GM13976 (cell line): ENCODE measurements around the gene ZMYM5.
"Not testable (repeated sequence)": the region's sequence is repeated elsewhere in the genome, so short reads cannot be mapped to it uniquely, and the experiment has no call there.

Experiments used
- DNase-seq: peaks from one replicate; pipeline ENCODE4 v3.0.0; 2012; ENCODE audit warnings: low spot score
- CTCF ChIP-seq: IDR thresholded peaks from 2 replicates; pipeline ENCODE4 v1.5.1; 2012; ENCODE audit warnings: borderline replicate concordance, mild to moderate bottlenecking; ENCODE audit not compliant: insufficient read depth; ENCODE audit errors: extremely low read depth, missing control alignments, control extremely low read depth
- in situ Hi-C: fragments of 300-500 bp; cut with MboI; formaldehyde crosslinking; loops from one replicate; pipeline ENCODE4 v1.12.0; 2022; ENCODE audit warnings: low sequenced_read_pairs, mixed read lengths, inconsistent platforms; ENCODE audit not compliant: unreplicated experiment

The ZMYM5 gene

GRCh38 chr13:19863323-19864023, at the start of gene ZMYM5:
Gene ZMYM5 (minus strand): TSS chr13:19863649. CDS start chr13:19852180, 11,469 bp downstream.
- TF ChIP-seq CTCF = no peak
- in situ Hi-C loops = loop anchor here (25.0 kb wide), 1 partner anchor 226 kb away; the partner anchor contains the start of gene MPHOSPH8

GRCh38 chr13:19910336-19911072, 47.1 kb upstream of the ZMYM5 start:
- no peak for DNase-seq
- no peak for TF ChIP-seq CTCF
- in situ Hi-C loops = no loop called here

More at GRCh38 chr13:19863323-19864023, at the start of gene ZMYM5:
- DNase-seq = peak; percentile 97

- in situ Hi-C loops = no loop called here
- no peak for DNase-seq
- TF ChIP-seq CTCF = no peak
Measured at GRCh38 chr13:19908350-19908986, 45.0 kb upstream of the ZMYM5 start.

GRCh38 chr13:19905487-19906195, 42.2 kb upstream of the ZMYM5 start:
- DNase-seq, in situ Hi-C loops: not testable (repeated sequence)

GRCh38 chr13:19890030-19890429, 26.6 kb upstream of the ZMYM5 start:
- in situ Hi-C loops = no loop called here
- DNase-seq = no peak
- TF ChIP-seq CTCF = no peak

GRCh38 chr13:19888799-19889198, 25.4 kb upstream of the ZMYM5 start:
- no peak for DNase-seq
- in situ Hi-C loops = no loop called here
- peak; percentile 14 for TF ChIP-seq CTCF
